Body of pancreas (tissue), 4 donors: ENCODE results near the gene ITK. TPM values are rescaled to one million over a fixed set of nuclear protein-coding genes. Genes with fewer than 3 reads are reported as not detected.

Experiments
- ATAC-seq: fragments of 150-250 bp; one replicate; pipeline ENCODE4 v1.9.1; 2016
- DNase-seq, 4 donors: peaks; one replicate each; pipeline ENCODE4 v3.0.0-alpha.2; 2019
- H3K27ac ChIP-seq, 4 donors: fragments of 200-600 bp; sonication (generic); 1 replicate in 3 of 4; 2 replicates in 1 of 4; pipeline versions ENCODE4 v1.5.1 to v1.6.1; 2016 to 2019; ENCODE audit warnings: mild to moderate bottlenecking in 1 of 4, mixed read lengths in 1 of 4, moderate library complexity in 1 of 4
- H3K27me3 ChIP-seq, 2 donors: fragments of 200-600 bp; sonication (generic); one replicate each; pipeline ENCODE4 v1.6.0; 2016; ENCODE audit warnings: mild to moderate bottlenecking in 1 of 2
- H3K36me3 ChIP-seq, 2 donors: fragments of 200-600 bp; sonication (generic); replicated peaks in 1 of 2; 2 replicates each; pipeline ENCODE4 v1.5.1; 2016; ENCODE audit warnings: low read depth in 2 of 2; ENCODE audit not compliant: insufficient read depth in 1 of 2
- H3K4me1 ChIP-seq: fragments of 200-600 bp; sonication (generic); one replicate; pipeline ENCODE4 v1.6.0; 2016
- H3K4me3 ChIP-seq, 2 donors: fragments of 200-600 bp; sonication (generic); 1 replicate in 1 of 2; 2 replicates in 1 of 2; pipeline ENCODE4 v1.5.1; 2016 to 2019
- H3K9me3 ChIP-seq, 3 donors: fragments of 200-600 bp; sonication (generic); 1 replicate in 2 of 3; 2 replicates in 1 of 3; pipeline ENCODE4 v1.5.1; 2016
- CTCF ChIP-seq, 7 experiments: fragments of 450-650 bp in 4 of 7; fragments of 200-600 bp in 3 of 7; sonication (generic) in 3 of 7; IDR thresholded peaks; one replicate each; pipeline ENCODE4 v1.5.1; 2016 to 2019; ENCODE audit warnings: antibody characterized with exemption in 7 of 7
- POLR2A ChIP-seq, 3 donors: fragments of 450-650 bp; IDR thresholded peaks; one replicate each; pipeline ENCODE4 v1.6.1; 2016; ENCODE audit warnings: antibody characterized with exemption in 3 of 3, mild to moderate bottlenecking in 2 of 3
- WGBS, 2 donors: methylation state at CpG; one replicate each; pipeline ENCODE4 v1.1.5; 2017; 5-methylcytosine and 5-hydroxymethylcytosine counted together
- intact Hi-C: fragments of 100-400 bp; cut with DNase I; formaldehyde crosslinking; loops from one replicate; pipeline ENCODE4 v1.15.1; 2023
- total RNA-seq, 2 donors: library from RNA; depleted of rRNA; stranded (reverse); fragments of >200 nt; gene quantifications; one replicate each; pipeline ENCODE4 v1.1.0, GENCODE V29; 2016

The ITK gene
- total RNA-seq, 2 donors from 2014 or later, result 0.78 to 2.6 TPM

GRCh38 chr5:157284458-157285212 is 104.0 kb downstream of the ITK start:
- no peaks in the 10 kb centered on the region for H3K9me3 ChIP-seq
- no peak for DNase-seq
- H3K27me3 ChIP-seq, result no peaks in the 10 kb centered on the region
- ATAC-seq, result no peak
- H3K27ac ChIP-seq, result no peak overlapping the region
- no peak overlapping the region for H3K4me3 ChIP-seq
- TF ChIP-seq POLR2A (IDR thresholded peaks at IDR 0.05) (no peak), CTCF (IDR thresholded peaks at IDR 0.05) (no peak)
- no peaks in the 10 kb centered on the region for H3K4me1 ChIP-seq
- no peaks in the 10 kb centered on the region for H3K36me3 ChIP-seq
- intact Hi-C loops, result no loop called here
- 82 to 87% methylated on average over 6 of the region's 6 CpGs for WGBS, 2 donors

GRCh38 chr5:157285310-157286035 is 104.8 kb downstream of the ITK start:
- Histone ChIP-seq H3K4me1 (no peaks in the 10 kb centered on the region), H3K9me3 (no peaks in the 10 kb centered on the region), H3K36me3 (no peaks in the 10 kb centered on the region), H3K27me3 (no peaks in the 10 kb centered on the region), H3K4me3 (no peak overlapping the region), H3K27ac (no peak overlapping the region)
- no peak for ATAC-seq
- TF ChIP-seq POLR2A (IDR thresholded peaks at IDR 0.05) (no peak), CTCF (IDR thresholded peaks at IDR 0.05) (no peak)
- WGBS, 2 donors, result 80 to 87% methylated on average over 10 of the region's 10 CpGs
- no peak for DNase-seq
- intact Hi-C loops, result no loop called here

GRCh38 chr5:157286761-157287211 is 106.1 kb downstream of the ITK start:
- 71 to 73% methylated on average over 7 of the region's 7 CpGs for WGBS, 2 donors
- H3K36me3 ChIP-seq, result no peaks in the 10 kb centered on the region
- no peak overlapping the region for H3K27ac ChIP-seq
- no peaks in the 10 kb centered on the region for H3K9me3 ChIP-seq
- no peaks in the 10 kb centered on the region for H3K27me3 ChIP-seq
- peak in 1 of 4 donors; percentile 12 for DNase-seq
- no peak for ATAC-seq
- TF ChIP-seq POLR2A (IDR thresholded peaks at IDR 0.05) (no peak), CTCF (IDR thresholded peaks at IDR 0.05) (no peak)
- no peak overlapping the region for H3K4me3 ChIP-seq
- intact Hi-C loops, result no loop called here
- H3K4me1 ChIP-seq, result peaks cover 5% of the 10 kb centered on the region

GRCh38 chr5:157288405-157289163 is 107.9 kb downstream of the ITK start:
- H3K27me3 ChIP-seq, result no peaks in the 10 kb centered on the region

More at GRCh38 chr5:157288405-157289163, 107.9 kb downstream of the ITK start:
- no peak overlapping the region for H3K27ac ChIP-seq
- no peak for ATAC-seq
- TF ChIP-seq POLR2A (IDR thresholded peaks at IDR 0.05) (no peak), CTCF (IDR thresholded peaks at IDR 0.05) (no peak)
- WGBS, 2 donors, result 49 to 58% methylated on average over 4 of the region's 4 CpGs
- intact Hi-C loops, result no loop called here
- DNase-seq, result no peak
- H3K4me3 ChIP-seq, result no peak overlapping the region
- H3K36me3 ChIP-seq, result no peaks in the 10 kb centered on the region
- peaks cover 5% of the 10 kb centered on the region for H3K4me1 ChIP-seq
- H3K9me3 ChIP-seq, result no peaks in the 10 kb centered on the region
